OCI-LY7 (cell line): ENCODE data around the gene GGN. TPM values are rescaled to one million over a fixed set of nuclear protein-coding genes. Genes with fewer than 3 reads are reported as not detected.

Experiments
- BruUV-seq: library from RNA; stranded (reverse); fragments of 400-500 nt; replicated peaks from 2 replicates; lab custom pipeline; 2021; lab: Mats Ljungman, UMichigan
- CTCF ChIA-PET: fragments of 300-600 bp; sonication (Branson Sonifier 250); formaldehyde crosslinking; loops from one replicate; lab custom pipeline; 2022; ENCODE audit warnings: antibody characterized with exemption; ENCODE audit not compliant: unreplicated experiment; lab: Charles Lee
- POLR2A ChIA-PET: fragments of 300-600 bp; sonication (Branson Sonifier 250); formaldehyde crosslinking; loops from one replicate; lab custom pipeline; 2022; ENCODE audit warnings: antibody characterized with exemption; lab: Charles Lee
- DNase-seq: peaks from one replicate; pipeline ENCODE4 v3.0.0-alpha.2; 2015; ENCODE audit warnings: low spot score
- H2AFZ ChIP-seq: fragments of 200-600 bp; sonication (generic), shearing (Covaris generic); 2 replicates; pipeline ENCODE4 v1.6.1; 2014; ENCODE audit warnings: mild to moderate bottlenecking, antibody characterized with exemption, low read length, moderate library complexity
- H3K27ac ChIP-seq: fragments of 200-600 bp; sonication (generic); 2 replicates; pipeline ENCODE4 v1.5.1; 2014; ENCODE audit warnings: mixed run types, low read depth, mild to moderate bottlenecking, moderate library complexity, low read length, inconsistent platforms; ENCODE audit not compliant: poor library complexity, severe bottlenecking
- H3K36me3 ChIP-seq: fragments of 200-600 bp; sonication (generic); 2 replicates; pipeline ENCODE4 v1.6.1; 2014; ENCODE audit warnings: mild to moderate bottlenecking, antibody characterized with exemption, low read length, moderate library complexity, mixed read lengths; ENCODE audit not compliant: insufficient read depth
- H3K4me1 ChIP-seq: fragments of 200-600 bp; sonication (generic); 2 replicates; pipeline ENCODE4 v1.5.1; 2014; ENCODE audit warnings: mild to moderate bottlenecking, low read length; ENCODE audit not compliant: insufficient read depth, poor library complexity, severe bottlenecking
- H3K4me2 ChIP-seq: fragments of 200-600 bp; sonication (generic); 2 replicates; pipeline ENCODE4 v1.6.1; 2014; ENCODE audit warnings: mild to moderate bottlenecking, low read length
- H3K4me3 ChIP-seq: fragments of 200-600 bp; sonication (generic); 2 replicates; pipeline ENCODE4 v1.5.1; 2014; ENCODE audit warnings: mild to moderate bottlenecking, low read depth, low read length; ENCODE audit not compliant: poor library complexity, severe bottlenecking
- H3K79me2 ChIP-seq: fragments of 200-600 bp; sonication (generic); 2 replicates; pipeline ENCODE4 v1.6.1; 2016; ENCODE audit warnings: low read depth, mild to moderate bottlenecking, low read length, moderate library complexity, mixed read lengths; ENCODE audit not compliant: insufficient read depth
- H3K9me2 ChIP-seq: fragments of 200-600 bp; sonication (generic); 2 replicates; pipeline ENCODE4 v1.6.1; 2016; ENCODE audit warnings: mild to moderate bottlenecking, low read length, mixed read lengths; ENCODE audit not compliant: insufficient read depth
- H3K9me3 ChIP-seq: fragments of 200-600 bp; sonication (generic); 2 replicates; pipeline ENCODE4 v1.6.1; 2014; ENCODE audit warnings: mild to moderate bottlenecking, mixed run types, low read length, mixed read lengths
- H4K20me1 ChIP-seq: fragments of 200-600 bp; sonication (generic); 2 replicates; pipeline ENCODE4 v1.6.1; 2014; ENCODE audit warnings: mild to moderate bottlenecking, antibody characterized with exemption, low read length, moderate library complexity, mixed read lengths; ENCODE audit not compliant: insufficient read depth
- EZH2phosphoT487 ChIP-seq: fragments of 200-600 bp; sonication (generic); IDR thresholded peaks from 2 replicates; pipeline ENCODE4 v1.6.1; 2018; ENCODE audit warnings: low read depth, borderline replicate concordance, mild to moderate bottlenecking, mixed run types, antibody characterized with exemption, low read length, moderate library complexity, mixed read lengths
- intact Hi-C: fragments of 100-400 bp; cut with micrococcal nuclease; formaldehyde crosslinking; loops from one replicate; pipeline ENCODE4 v1.10.0; 2022; ENCODE audit not compliant: unreplicated experiment
- total RNA-seq, 2 experiments: library from RNA; depleted of rRNA in 1 of 2; stranded (reverse); fragments of >200 nt in 1 of 2; shearing (Covaris generic) in 1 of 2; gene quantifications; 2 replicates each; pipeline ENCODE4 v1.2.3, GENCODE V29; 2014 to 2022
- TF ChIP-seq, protein P1 (sequence below): fragments of 200-600 bp; sonication (generic); conservative IDR thresholded peaks from 2 replicates; pipeline ENCODE4 v1.5.1; 2014; ENCODE audit warnings: mild to moderate bottlenecking, antibody characterized with exemption, low read length, moderate library complexity, mixed read lengths

Gene GGN
- total RNA-seq, 2 experiments from 2014 or later: not detected

DNA sequence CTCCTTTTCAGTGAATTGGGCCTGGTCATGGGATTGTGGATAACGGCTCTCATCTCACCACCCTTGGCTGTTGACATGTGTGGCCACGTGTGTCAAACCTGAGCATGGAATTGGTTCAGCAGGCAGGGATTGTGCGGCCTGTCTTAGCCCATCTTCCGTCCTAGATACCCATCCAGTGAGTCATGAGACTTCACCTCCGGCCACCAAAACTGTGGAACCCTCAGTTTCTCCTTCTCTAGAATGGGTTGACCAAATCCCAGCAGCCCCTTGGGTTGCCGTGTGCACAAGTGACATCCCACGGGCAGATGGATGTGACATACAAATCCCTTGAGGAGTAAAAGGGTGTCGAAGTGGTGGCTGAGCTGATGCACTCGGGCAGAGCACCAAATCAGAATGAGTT, 6.7 kb downstream of the GGN start:
- POLR2A ChIA-PET: no interaction called here
- peaks cover 77% of the 10 kb centered on the region for H3K36me3 ChIP-seq
- no peaks in the 10 kb centered on the region for H4K20me1 ChIP-seq
- CTCF ChIA-PET: no interaction called here
- no peak for DNase-seq
- no peaks in the 10 kb centered on the region for H3K9me3 ChIP-seq
- no peaks in the 10 kb centered on the region for H3K9me2 ChIP-seq
- H2AFZ ChIP-seq: no peak overlapping the region
- intact Hi-C loops: no loop called here
- H3K4me3 ChIP-seq: no peak overlapping the region
- no peak for TF ChIP-seq EZH2phosphoT487
- TF ChIP-seq, protein P1, sequence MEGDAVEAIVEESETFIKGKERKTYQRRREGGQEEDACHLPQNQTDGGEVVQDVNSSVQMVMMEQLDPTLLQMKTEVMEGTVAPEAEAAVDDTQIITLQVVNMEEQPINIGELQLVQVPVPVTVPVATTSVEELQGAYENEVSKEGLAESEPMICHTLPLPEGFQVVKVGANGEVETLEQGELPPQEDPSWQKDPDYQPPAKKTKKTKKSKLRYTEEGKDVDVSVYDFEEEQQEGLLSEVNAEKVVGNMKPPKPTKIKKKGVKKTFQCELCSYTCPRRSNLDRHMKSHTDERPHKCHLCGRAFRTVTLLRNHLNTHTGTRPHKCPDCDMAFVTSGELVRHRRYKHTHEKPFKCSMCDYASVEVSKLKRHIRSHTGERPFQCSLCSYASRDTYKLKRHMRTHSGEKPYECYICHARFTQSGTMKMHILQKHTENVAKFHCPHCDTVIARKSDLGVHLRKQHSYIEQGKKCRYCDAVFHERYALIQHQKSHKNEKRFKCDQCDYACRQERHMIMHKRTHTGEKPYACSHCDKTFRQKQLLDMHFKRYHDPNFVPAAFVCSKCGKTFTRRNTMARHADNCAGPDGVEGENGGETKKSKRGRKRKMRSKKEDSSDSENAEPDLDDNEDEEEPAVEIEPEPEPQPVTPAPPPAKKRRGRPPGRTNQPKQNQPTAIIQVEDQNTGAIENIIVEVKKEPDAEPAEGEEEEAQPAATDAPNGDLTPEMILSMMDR: no peak
- H3K79me2 ChIP-seq: peaks cover 18% of the 10 kb centered on the region
- H3K27ac ChIP-seq: no peak overlapping the region
- no peak overlapping the region for H3K4me2 ChIP-seq
- BruUV-seq: no TSS peak
- peaks cover 7% of the 10 kb centered on the region for H3K4me1 ChIP-seq

DNA sequence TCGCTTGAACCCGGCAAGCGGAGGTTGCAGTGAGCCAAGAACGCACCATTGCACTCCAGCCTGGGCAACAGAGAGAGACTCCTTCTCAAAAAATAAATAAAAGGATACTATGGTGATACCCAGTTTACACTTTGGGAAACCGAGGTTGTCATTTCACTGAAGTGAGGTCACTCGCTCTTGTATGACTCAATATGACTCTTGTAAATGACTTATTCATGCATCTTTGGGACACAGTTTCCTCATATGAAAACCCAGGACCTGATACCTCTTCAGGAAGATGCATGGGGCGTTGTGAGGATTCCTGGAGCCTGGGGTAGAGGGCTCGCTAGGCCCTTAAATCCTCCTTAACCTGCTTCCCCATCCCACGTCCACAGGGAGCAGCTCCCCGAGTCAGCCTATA, 9.0 kb downstream of the GGN start:
- H3K79me2 ChIP-seq: peaks cover 32% of the 10 kb centered on the region
- H2AFZ ChIP-seq: no peak overlapping the region
- no peak overlapping the region for H3K4me3 ChIP-seq
- BruUV-seq: no TSS peak
- H3K4me1 ChIP-seq: peaks cover 18% of the 10 kb centered on the region
- H3K9me2 ChIP-seq: no peaks in the 10 kb centered on the region
- CTCF ChIA-PET: no interaction called here
- H3K4me2 ChIP-seq: no peak overlapping the region
- H3K9me3 ChIP-seq: no peaks in the 10 kb centered on the region
- no peak overlapping the region for H3K27ac ChIP-seq
- H4K20me1 ChIP-seq: peaks cover 4% of the 10 kb centered on the region; the same call in 1 of the 2 replicates
- POLR2A ChIA-PET: no interaction called here
- H3K36me3 ChIP-seq: peaks cover 75% of the 10 kb centered on the region
- DNase-seq: no peak
- TF ChIP-seq EZH2phosphoT487: no peak
- TF ChIP-seq, protein P1: no peak
- intact Hi-C loops: no loop called here

DNA sequence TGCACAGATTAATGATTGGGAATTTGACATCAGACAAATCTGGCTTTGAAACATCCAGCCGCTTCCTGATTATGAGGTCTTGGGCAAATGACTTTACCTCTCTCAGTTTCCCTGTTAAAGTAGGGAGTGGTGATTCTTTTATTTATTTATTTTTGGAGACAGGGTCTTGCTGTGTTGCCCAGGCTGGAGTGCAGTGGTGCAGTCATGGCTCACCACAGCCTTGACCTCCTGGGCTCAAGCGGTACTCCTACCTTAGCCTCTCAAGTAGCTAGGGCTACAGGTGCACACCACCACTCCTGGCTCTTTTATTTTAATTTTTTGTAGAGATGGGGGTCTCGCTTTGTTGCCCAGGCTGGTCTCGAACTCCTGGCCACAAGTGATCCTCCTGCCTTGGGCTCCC, 10.8 kb downstream of the GGN start:
- H3K27ac ChIP-seq: no peak overlapping the region
- DNase-seq: no peak
- H3K9me3 ChIP-seq: no peaks in the 10 kb centered on the region
- intact Hi-C loops: no loop called here
- no peak overlapping the region for H2AFZ ChIP-seq
- H3K79me2 ChIP-seq: peaks cover 32% of the 10 kb centered on the region
- peaks cover 21% of the 10 kb centered on the region for H3K4me1 ChIP-seq
- ChIA-PET POLR2A (no interaction called here), CTCF (no interaction called here)
- H3K4me2 ChIP-seq: no peak overlapping the region
- H3K36me3 ChIP-seq: peaks cover 56% of the 10 kb centered on the region
- H3K4me3 ChIP-seq: no peak overlapping the region
- TF ChIP-seq EZH2phosphoT487: no peak
- TF ChIP-seq, protein P1: no peak
- peaks cover 4% of the 10 kb centered on the region; the same call in 1 of the 2 replicates for H4K20me1 ChIP-seq
- no peaks in the 10 kb centered on the region for H3K9me2 ChIP-seq
- BruUV-seq: no TSS peak
